Heart left ventricle (tissue), 13 donors: ENCODE data around the gene TAS2R38.

Source experiments
- CTCF ChIP-seq, 12 donors: fragments of 200-600 bp; sonication (generic) in 4 of 12; IDR thresholded peaks; one replicate each; pipeline versions ENCODE4 v1.5.0 to v1.8.0; 2018 to 2022; ENCODE audit warnings: antibody characterized with exemption in 12 of 12, mild to moderate bottlenecking in 5 of 12
- POLR2A ChIP-seq, 2 donors: fragments of 450-650 bp; IDR thresholded peaks; one replicate each; pipeline ENCODE4 v1.6.1; 2017; ENCODE audit warnings: antibody characterized with exemption in 2 of 2, mild to moderate bottlenecking in 2 of 2, moderate library complexity in 2 of 2
- donor health status: ischemic (EF 13 %, LVEDD 7.1; RV severe dilation, severe dysfunction).
- donor health status: DM: no; HTN: yes; CAD: no.
- donor health status: DM: no; HTN: no; CAD: no.
- donor health status: ischemic (EF 25% LVEDD 6.9; RV normal size, moderate dysfunction).
- donor health status: ischemic (EF 25% LVEDD 5.7; RV mildly dilated, moderate dysfunction).
- donor health status: ischemic (EF 35%, LVEDD 5.7; RV mildly dilated, moderate dysfunction).
- donor health status: nonischemic (EF 11% LVEDD 7.7; RV severe dilation, severe dysfunction).
- donor health status: DM: yes; HTN: yes; CAD: no.
- donor health status: PGD.
- donor health status: ischemic (EF 29% LVEDD 5.4; RV normal size, mild dysfunction).
- donor health status: nonischemic (EF 23%, LVEDD 6.1; RV moderate dilation, normal function).

- TF ChIP-seq CTCF (IDR thresholded peaks at IDR 0.05): no peak
- TF ChIP-seq POLR2A (IDR thresholded peaks at IDR 0.05): no peak
Measured at GRCh38 chr7:142010952-142011548, 37.5 kb upstream of the TAS2R38 start.
